KBM-7 (cell line): ENCODE results near the gene NFIA.
A peak's percentile ranks its signal among the peaks of the same experiment; 100 is the strongest.
"Not testable (repeated sequence)": the region's sequence is repeated elsewhere in the genome, so short reads cannot be mapped to it uniquely, and the experiment has no call there.

Experiments used
- DNase-seq: peaks from one replicate; pipeline ENCODE4 v3.0.0-alpha.2; 2015
- in situ Hi-C: fragments of 300-500 bp; cut with MboI; formaldehyde crosslinking; loops from 2 replicates; pipeline ENCODE4 v1.14.3; 2020; ENCODE audit warnings: low sequenced_read_pairs, low pct_unique_long_range_greater_than_20kb, mixed read lengths

Gene NFIA

GRCh38 chr1:61273167-61273705, 190.9 kb downstream of the NFIA start:
- DNase-seq: no peak
- in situ Hi-C loops: no loop called here

DNA sequence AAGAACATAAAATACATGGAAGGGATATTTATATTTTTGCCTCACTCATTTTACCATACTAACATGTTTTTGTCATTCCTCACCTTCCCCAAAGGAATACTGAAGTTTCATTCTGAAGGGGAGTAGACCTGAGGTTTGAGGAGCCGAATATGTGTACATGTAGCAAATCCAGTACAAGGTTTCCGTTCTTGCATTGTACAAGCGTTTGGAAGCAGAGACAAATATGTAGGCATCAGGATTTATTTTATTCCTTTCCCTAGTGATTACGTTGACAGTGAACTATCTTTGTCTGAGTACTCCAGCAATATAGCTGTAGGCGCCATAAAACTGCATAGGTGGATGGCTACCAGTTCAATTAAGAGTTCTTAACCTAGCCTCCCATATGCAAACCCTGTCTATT, 191.5 kb downstream of the NFIA start:
- in situ Hi-C loops: no loop called here
- DNase-seq: no peak

- no peak for DNase-seq
- in situ Hi-C loops: no loop called here
These were observed 192.6 kb downstream of the NFIA start for GRCh38 chr1:61274939-61275338.

- in situ Hi-C loops: no loop called here
- no peak for DNase-seq
These were observed 193.9 kb downstream of the NFIA start for GRCh38 chr1:61276246-61276645.

DNA sequence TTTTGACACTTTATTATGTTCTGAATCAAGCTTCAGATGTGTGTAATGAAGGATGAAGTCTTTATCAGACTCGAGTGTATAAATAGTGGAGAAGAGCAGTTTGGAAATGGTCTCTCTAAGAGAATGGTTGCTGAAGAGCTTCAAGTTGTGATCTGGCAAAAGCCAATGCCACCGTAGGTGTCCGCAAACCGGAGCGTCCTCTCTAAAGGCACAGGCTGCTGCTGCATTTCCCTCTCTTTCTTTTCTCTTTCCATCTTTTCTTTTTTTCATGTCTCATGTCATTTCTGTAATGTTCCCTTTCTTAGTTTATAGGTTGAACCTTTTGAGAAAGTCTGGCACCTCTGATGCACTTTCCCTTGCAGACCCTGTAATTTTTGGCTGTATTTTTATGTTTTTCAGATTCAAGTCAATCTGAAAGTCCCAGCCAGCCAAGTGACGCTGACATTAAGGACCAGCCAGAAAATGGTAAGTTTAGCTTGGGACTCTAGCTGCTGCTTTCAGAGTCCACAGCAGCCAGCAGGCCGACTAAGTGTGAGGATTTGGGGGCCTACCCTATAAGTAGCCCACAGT, 194.8 kb downstream of the NFIA start:
- in situ Hi-C loops: no loop called here
- DNase-seq: no peak

DNA sequence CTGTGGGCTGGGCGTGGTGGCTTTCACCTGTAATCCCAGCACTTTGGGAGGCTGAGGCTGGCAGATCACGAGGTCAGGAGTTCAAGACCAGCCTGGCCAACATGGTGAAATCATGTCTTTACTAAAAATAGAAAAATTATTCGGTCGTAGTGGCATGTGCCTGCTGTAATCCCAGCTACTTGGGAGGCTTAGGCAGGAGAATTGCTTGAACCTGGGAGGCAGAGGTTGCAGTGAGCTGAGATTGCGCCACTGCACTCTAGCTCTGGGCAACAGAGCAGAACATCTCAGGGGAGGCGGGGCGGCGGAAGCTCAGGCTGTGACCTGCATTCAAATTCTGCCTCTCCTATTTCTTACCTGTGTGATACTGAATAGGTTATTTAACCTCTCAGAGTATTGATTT, 196.1 kb downstream of the NFIA start:
- DNase-seq, in situ Hi-C loops: not testable (repeated sequence)

GRCh38 chr1:61278966-61279365, 196.6 kb downstream of the NFIA start:
- in situ Hi-C loops: no loop called here
- no peak for DNase-seq

DNA sequence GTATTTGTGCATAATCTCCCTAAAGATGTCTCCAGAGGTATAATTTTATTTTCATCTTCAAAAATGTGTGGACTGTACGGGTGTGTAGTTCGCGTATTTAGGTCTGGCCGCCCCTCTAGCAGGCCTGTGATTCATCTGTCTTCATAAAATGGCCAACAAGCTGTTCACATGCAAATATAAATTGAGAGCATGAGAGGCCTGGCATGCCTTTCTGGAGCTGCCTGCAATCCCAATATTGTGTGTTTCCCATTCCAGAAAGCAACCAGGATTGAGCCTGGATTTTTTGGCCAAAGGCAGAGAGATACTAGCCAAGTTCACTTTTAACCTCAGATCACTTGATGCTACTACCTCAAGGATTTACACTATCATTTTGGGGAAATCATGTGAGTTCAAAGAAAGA, 197.2 kb downstream of the NFIA start:
- in situ Hi-C loops: no loop called here
- DNase-seq: no peak

DNA sequence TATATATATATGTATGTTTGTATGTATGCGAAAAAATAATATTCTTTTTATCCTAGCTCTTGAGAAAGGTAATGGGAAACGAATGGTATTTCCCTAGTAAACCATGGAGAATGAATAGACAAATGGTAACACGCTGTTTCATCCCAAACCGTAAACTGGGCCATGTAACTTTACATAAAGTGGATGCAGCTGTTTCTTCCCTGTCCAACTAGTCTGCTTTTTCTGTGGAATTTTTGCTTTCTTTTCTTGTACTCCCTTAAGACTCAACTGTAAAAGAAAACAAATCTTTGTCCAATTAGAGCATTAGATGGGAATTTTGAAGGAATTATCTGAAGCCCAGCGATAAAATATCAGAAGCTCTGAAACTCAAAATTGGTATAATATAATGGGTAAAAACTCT, 198.1 kb downstream of the NFIA start:
- DNase-seq: no peak
- in situ Hi-C loops: no loop called here

GRCh38 chr1:61282387-61282786, 200.0 kb downstream of the NFIA start:
- in situ Hi-C loops: no loop called here
- no peak for DNase-seq

- in situ Hi-C loops: no loop called here
- DNase-seq: no peak
These were observed 202.0 kb downstream of the NFIA start for GRCh38 chr1:61284248-61284854.

DNA sequence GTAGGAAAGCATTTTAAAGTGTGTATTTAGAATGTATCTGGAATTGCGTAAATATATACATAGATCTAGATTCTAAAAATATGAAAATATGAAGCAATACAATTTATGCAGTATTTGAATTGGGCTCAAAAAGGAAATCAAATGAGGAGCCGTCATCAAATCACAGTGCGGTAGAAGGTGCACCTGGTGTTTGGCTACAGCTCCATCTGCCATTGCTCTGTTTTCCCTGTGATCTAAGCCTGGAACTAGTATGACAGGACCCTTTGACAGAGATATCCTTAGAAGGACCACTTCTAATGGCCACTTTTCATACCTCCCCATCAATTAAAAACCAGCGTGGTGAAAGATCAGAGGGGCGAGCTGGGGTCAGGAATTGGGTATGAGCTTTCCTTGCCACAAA, 202.6 kb downstream of the NFIA start:
- in situ Hi-C loops: no loop called here
- no peak for DNase-seq

DNA sequence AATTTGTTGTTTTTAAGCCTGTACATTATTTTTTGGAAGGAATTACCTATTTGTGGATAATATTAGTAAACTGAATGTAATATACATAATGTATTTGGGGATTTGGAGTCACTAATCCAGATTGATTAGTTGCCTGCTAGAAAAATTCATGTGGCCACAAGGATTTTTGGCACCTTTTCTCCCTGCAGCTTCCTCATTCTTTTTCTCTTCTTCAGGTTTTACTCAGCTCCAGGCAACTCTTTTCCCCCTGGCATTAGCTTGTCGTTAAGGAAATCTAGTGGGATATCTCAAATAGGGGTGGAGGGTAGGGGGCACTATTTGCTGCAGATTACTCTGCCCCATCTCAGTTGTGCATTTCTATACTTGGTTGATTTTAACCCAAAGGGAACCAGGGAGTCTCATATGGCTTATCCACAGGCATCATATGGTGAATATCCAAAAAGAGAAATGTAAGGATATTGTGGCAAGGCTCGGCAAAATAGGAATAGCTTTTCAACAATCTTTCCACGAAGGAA, 203.1 kb downstream of the NFIA start:
- in situ Hi-C loops: no loop called here
- no peak for DNase-seq

GRCh38 chr1:61287014-61287413, 204.7 kb downstream of the NFIA start:
- DNase-seq: no peak
- in situ Hi-C loops: no loop called here

- in situ Hi-C loops: no loop called here
- DNase-seq: no peak
These were observed 205.4 kb downstream of the NFIA start for GRCh38 chr1:61287734-61288133.

GRCh38 chr1:61289232-61290098, 207.1 kb downstream of the NFIA start:
- in situ Hi-C loops: no loop called here
- peak; percentile 34 for DNase-seq

- in situ Hi-C loops: no loop called here
- DNase-seq: no peak
These were observed 208.2 kb downstream of the NFIA start for GRCh38 chr1:61290525-61290924.

DNA sequence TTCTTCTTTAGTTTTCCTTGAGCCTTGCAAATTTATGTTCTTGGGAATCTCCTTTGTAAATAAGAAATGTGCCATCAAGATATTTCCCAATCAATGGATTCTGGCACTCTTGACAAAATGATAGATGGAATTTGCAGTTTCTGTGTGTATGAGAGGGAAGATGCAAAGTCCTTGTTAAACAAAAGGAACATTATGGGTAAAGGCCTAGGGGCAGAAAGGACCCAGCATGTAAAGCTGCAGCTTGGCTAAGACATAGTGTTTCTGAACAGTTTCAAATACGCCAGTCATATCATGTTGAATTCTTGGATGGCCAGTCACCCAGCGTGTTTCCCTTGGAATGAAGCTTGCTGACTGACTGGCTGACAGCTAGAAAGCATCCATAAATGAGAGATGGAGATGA, 210.8 kb downstream of the NFIA start:
- in situ Hi-C loops: no loop called here
- no peak for DNase-seq

DNA sequence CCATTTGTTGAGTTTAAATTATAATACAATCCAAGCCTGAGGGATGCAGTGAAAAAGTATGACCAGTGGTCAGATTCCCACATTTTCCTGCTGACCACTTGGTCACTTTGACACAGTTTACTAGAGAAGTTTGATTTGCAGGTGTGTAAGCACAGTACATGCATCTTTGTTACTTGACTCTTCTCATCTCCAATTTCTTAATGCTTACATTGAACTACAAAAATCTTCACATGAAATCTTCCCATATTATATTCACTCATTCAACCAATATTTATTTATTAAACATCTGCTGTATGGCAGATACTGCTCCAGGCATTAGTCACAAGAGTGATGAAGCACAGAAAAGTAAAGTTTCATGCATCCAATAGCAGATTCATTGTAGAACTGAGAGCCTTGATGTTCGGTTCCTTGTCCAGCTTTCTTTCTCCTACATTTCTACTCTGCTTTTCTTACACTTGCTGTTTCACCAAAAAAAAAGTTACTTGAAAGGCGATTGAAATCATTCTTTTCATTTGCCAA, 211.7 kb downstream of the NFIA start:
- no peak for DNase-seq
- in situ Hi-C loops: no loop called here

DNA sequence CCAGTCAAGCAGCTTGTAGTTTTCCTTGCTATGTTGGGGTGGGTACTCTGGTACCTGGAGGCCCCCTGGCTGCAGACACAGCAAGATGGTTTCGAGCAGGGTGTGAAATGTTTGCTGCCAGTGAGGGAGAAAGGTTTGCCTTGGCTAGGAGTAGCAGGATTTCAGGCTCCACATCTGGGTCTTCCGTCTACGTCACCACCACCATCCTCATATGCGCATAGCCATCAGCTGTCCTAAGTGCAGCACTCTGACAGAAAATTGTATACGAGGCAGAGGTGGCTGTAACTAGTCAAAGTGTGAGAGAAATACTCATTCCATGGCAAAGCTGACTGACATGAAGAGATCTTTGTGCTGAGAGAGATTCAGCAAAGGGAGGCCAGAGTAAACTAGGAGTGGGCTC, 212.6 kb downstream of the NFIA start:
- in situ Hi-C loops: no loop called here
- DNase-seq: no peak
